Measurements from ENCODE around the gene BHMT2. TPM values are rescaled to one million over a fixed set of nuclear protein-coding genes. Genes with fewer than 3 reads are reported as not detected.

The BHMT2 gene
- total and polyA plus RNA-seq, 2 of the 13 experiments (the other 11 are each of a cell fraction or from before 2014, with no cell fraction given), result 13.8 to 18.8 TPM

DNA sequence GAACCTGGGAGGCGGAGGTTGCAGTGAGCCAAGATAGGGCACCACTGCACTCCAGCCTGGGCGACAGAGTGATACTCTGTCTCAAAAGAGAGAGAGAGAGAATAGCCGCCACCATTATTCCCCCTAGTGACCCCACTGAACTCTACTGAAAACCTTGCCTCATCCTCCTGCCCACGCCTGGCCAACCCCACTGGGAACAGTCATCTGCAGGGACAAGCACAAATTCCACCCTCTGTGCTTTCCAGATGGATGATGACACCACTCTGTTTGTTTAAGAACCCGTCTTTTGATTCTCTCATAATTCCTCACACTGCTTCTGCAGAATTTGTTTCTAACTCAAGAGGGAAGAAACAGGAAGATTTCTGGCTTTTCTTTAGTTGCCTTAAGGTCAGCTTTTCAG lies 12.2 kb downstream of the BHMT2 start (continued):
- TF ChIP-seq SP1 (IDR thresholded peaks at IDR 0.05), result no peak
- TF ChIP-seq SP1 (CRISPR knock-in tag; IDR thresholded peaks at IDR 0.05), result no peak
- TF ChIP-seq ZNF30 (CRISPR knock-in tag; IDR thresholded peaks at IDR 0.05), result no peak
- TF ChIP-seq, protein P1, sequence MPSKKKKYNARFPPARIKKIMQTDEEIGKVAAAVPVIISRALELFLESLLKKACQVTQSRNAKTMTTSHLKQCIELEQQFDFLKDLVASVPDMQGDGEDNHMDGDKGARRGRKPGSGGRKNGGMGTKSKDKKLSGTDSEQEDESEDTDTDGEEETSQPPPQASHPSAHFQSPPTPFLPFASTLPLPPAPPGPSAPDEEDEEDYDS (CRISPR knock-in tag; IDR thresholded peaks at IDR 0.05), result no peak
- TF ChIP-seq SP4 (CRISPR knock-in tag; IDR thresholded peaks at IDR 0.05), result no peak
- TF ChIP-seq ZNF367 (CRISPR knock-in tag; IDR thresholded peaks at IDR 0.05; ENCODE audit: borderline replicate concordance), result no peak

DNA sequence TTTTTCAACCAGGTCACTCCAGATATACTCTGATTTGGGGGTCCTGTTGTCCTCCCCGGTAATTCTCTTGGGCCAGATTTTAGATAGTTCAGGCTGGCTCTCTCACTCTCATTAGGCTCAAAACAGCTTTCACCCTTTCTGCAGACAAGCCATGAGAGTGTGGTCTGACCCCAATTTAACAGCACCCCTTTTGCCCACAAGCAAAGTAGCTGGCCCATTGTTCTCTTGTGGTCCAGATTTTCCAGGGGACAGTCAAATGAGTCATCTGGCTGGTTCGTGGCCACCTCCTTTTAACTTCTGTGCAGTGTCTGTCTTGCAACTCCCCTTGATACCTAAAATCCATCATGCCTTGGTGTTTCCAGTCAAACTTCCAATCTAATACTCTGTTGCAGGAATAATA lies 16.5 kb downstream of the BHMT2 start:
- no peak for ATAC-seq
- FAIRE-seq, result no peak
- CTCF ChIA-PET (ENCODE audit: low intra/inter-chr PET ratio, low total read pairs), result no interaction called here
- H3K4me3 ChIP-seq (replicated peaks in 1 of 3; ENCODE audit: insufficient read depth in 1 of 3, low read depth in 2 of 3, low read length in 3 of 3), result no peak overlapping the region
- no peaks in the 10 kb centered on the region for H3K9me3 ChIP-seq (ENCODE audit: low read length)
- in situ Hi-C loops (cut with HindIII; ENCODE audit: extremely low pct_ligation_motif_present, low pct_unique_long_range_greater_than_20kb) (no loop called here), intact Hi-C loops (cut with micrococcal nuclease; ENCODE audit: unreplicated experiment) (no loop called here)
- no peak overlapping the region for H3K9ac ChIP-seq (ENCODE audit: insufficient read depth, low read depth, low read length)
- TF ChIP-seq TCF7 (IDR thresholded peaks at IDR 0.05; ENCODE audit: low read depth), result no peak
- no peaks in the 10 kb centered on the region for H3K27me3 ChIP-seq (ENCODE audit: control insufficient read depth in 1 of 2, insufficient read depth in 2 of 2, low read length in 2 of 2)
- BruUV-seq (replicated peaks), result no TSS peak
- 100% methylated on average over 2 of the region's 2 CpGs for WGBS (ENCODE audit: low lambda C conversion rate)
- DNase-seq (ENCODE audit: low spot score), result no peak
- no peak overlapping the region for H3K4me2 ChIP-seq (ENCODE audit: low read depth, low read length)
- peaks cover 0 to 3% of the 10 kb centered on the region in 2 experiments; a peak in 1 of 5 replicates for H3K36me3 ChIP-seq (replicated peaks in 1 of 2; ENCODE audit: control insufficient read depth in 1 of 2, insufficient read depth in 2 of 2, low read length in 2 of 2)
- POLR2A ChIA-PET, result no interaction called here
- H2AFZ ChIP-seq (ENCODE audit: low read length), result no peak overlapping the region
- no peak overlapping the region for H3K27ac ChIP-seq (ENCODE audit: extremely low read length, insufficient read depth, low read length)
- H3K79me2 ChIP-seq (ENCODE audit: insufficient read depth, low read length), result no peaks in the 10 kb centered on the region
- peaks cover 1% of the 10 kb centered on the region; the same call in 1 of the 2 replicates for H3K4me1 ChIP-seq (ENCODE audit: insufficient read depth, low read length)
- H4K20me1 ChIP-seq (ENCODE audit: insufficient read depth, low read length), result no peaks in the 10 kb centered on the region

DNA sequence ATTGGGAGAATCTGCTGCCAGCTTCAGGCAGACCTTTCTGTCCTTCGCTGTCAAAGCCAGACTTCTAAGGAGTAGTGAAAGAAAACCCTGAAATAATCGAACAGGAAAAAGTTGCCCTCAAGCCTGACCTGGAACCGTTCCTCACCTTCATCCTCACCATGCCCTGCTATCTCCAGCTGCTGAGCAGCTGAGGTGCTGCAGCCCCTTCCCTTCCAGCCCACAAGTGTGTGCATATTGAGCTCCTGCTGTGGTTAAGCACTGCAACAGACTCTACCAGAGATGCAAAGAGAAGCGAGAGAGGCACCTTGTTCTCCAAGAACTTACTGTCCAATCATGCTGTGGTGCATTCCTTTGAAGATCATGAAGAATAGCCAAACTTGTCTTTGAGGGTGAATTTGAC lies 18.9 kb downstream of the BHMT2 start:
- no peak for ATAC-seq
- POLR2A ChIA-PET, result no interaction called here
- no peak for FAIRE-seq
- no peaks in the 10 kb centered on the region for H3K79me2 ChIP-seq (ENCODE audit: insufficient read depth, low read length)
- no peak overlapping the region for H3K4me2 ChIP-seq (ENCODE audit: low read depth, low read length)
- no peak overlapping the region for H3K4me3 ChIP-seq (replicated peaks in 1 of 3; ENCODE audit: insufficient read depth in 1 of 3, low read depth in 2 of 3, low read length in 3 of 3)
- in situ Hi-C loops (cut with HindIII; ENCODE audit: extremely low pct_ligation_motif_present, low pct_unique_long_range_greater_than_20kb) (no loop called here), intact Hi-C loops (cut with micrococcal nuclease; ENCODE audit: unreplicated experiment) (no loop called here)
- 91% methylated on average over 4 of the region's 4 CpGs for WGBS (ENCODE audit: low lambda C conversion rate)
- no peak overlapping the region for H3K9ac ChIP-seq (ENCODE audit: insufficient read depth, low read depth, low read length)
- H3K36me3 ChIP-seq (replicated peaks in 1 of 2; ENCODE audit: control insufficient read depth in 1 of 2, insufficient read depth in 2 of 2, low read length in 2 of 2), result no peaks in the 10 kb centered on the region
- no peaks in the 10 kb centered on the region for H3K27me3 ChIP-seq (ENCODE audit: control insufficient read depth in 1 of 2, insufficient read depth in 2 of 2, low read length in 2 of 2)
- peaks cover 9% of the 10 kb centered on the region for H3K4me1 ChIP-seq (ENCODE audit: insufficient read depth, low read length)
- H2AFZ ChIP-seq (ENCODE audit: low read length), result no peak overlapping the region
- no peak for DNase-seq (ENCODE audit: low spot score)
- H4K20me1 ChIP-seq (ENCODE audit: insufficient read depth, low read length), result no peaks in the 10 kb centered on the region
- no peaks in the 10 kb centered on the region for H3K9me3 ChIP-seq (ENCODE audit: low read length)
- H3K27ac ChIP-seq (ENCODE audit: extremely low read length, insufficient read depth, low read length), result no peak overlapping the region
- CTCF ChIA-PET (ENCODE audit: low intra/inter-chr PET ratio, low total read pairs), result no interaction called here
- no TSS peak for BruUV-seq (replicated peaks)
- TF ChIP-seq, protein P2, sequence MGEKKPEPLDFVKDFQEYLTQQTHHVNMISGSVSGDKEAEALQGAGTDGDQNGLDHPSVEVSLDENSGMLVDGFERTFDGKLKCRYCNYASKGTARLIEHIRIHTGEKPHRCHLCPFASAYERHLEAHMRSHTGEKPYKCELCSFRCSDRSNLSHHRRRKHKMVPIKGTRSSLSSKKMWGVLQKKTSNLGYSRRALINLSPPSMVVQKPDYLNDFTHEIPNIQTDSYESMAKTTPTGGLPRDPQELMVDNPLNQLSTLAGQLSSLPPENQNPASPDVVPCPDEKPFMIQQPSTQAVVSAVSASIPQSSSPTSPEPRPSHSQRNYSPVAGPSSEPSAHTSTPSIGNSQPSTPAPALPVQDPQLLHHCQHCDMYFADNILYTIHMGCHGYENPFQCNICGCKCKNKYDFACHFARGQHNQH (CRISPR knock-in tag; IDR thresholded peaks at IDR 0.05), result no peak
- TF ChIP-seq ZNF12 (CRISPR knock-in tag; IDR thresholded peaks at IDR 0.05) (no peak), ZNF556 (CRISPR knock-in tag; IDR thresholded peaks at IDR 0.05; ENCODE audit: borderline replicate concordance) (no peak), RBM22 (optimal IDR thresholded peaks at IDR 0.05; ENCODE audit: low read length) (no peak), ZBTB3 (CRISPR knock-in tag; IDR thresholded peaks at IDR 0.05; ENCODE audit: borderline replicate concordance, low read depth) (no peak), MTA1 (CRISPR knock-in tag; IDR thresholded peaks at IDR 0.05; ENCODE audit: borderline replicate concordance) (no peak), MAFK (conservative IDR thresholded peaks at IDR 0.05 in 1 of 2, IDR thresholded peaks at IDR 0.05 in 1 of 2; ENCODE audit: low read length in 2 of 2) (no peak)
- TF ChIP-seq, protein P3, sequence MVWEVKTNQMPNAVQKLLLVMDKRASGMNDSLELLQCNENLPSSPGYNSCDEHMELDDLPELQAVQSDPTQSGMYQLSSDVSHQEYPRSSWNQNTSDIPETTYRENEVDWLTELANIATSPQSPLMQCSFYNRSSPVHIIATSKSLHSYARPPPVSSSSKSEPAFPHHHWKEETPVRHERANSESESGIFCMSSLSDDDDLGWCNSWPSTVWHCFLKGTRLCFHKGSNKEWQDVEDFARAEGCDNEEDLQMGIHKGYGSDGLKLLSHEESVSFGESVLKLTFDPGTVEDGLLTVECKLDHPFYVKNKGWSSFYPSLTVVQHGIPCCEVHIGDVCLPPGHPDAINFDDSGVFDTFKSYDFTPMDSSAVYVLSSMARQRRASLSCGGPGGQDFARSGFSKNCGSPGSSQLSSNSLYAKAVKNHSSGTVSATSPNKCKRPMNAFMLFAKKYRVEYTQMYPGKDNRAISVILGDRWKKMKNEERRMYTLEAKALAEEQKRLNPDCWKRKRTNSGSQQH (CRISPR knock-in tag; IDR thresholded peaks at IDR 0.05; ENCODE audit: low read depth), result no peak
- TF ChIP-seq, protein P1 (CRISPR knock-in tag; IDR thresholded peaks at IDR 0.05), result no peak
